Posterior cingulate gyrus (tissue), 11 donors: ENCODE data around the gene AKT1S1.

Experiments
- DNase-seq, 10 donors: peaks; one replicate each; pipeline versions ENCODE4 v3.0.0 to v3.0.0-alpha.2; 2020 to 2021; ENCODE audit warnings: mixed read lengths in 3 of 10
- intact Hi-C: fragments of 100-400 bp; cut with DNase I; formaldehyde crosslinking; loops from one replicate; pipeline ENCODE4 v1.15.1; 2023

The AKT1S1 gene

GRCh38 chr19:49858088-49858985 lies 18.8 kb downstream of the AKT1S1 start:
- peak in 5 of 10 donors; percentile 38 to 93 (median 69) for DNase-seq
- intact Hi-C loops: no loop called here

- peak in 1 of 10 donors; percentile 63 for DNase-seq
- intact Hi-C loops: no loop called here
These were observed 19.4 kb downstream of the AKT1S1 start for GRCh38 chr19:49857838-49858087.

- intact Hi-C loops: no loop called here
- peak in 2 of 10 donors; percentile 25 to 54 for DNase-seq
These were observed 19.9 kb downstream of the AKT1S1 start for GRCh38 chr19:49857061-49857837.

- intact Hi-C loops: no loop called here
- DNase-seq: peak in 2 of 10 donors; percentile 20 to 70
These were observed 20.6 kb downstream of the AKT1S1 start for GRCh38 chr19:49856574-49857021.

- DNase-seq: peak in 1 of 10 donors; percentile 65
- intact Hi-C loops: no loop called here
These were observed 21.2 kb downstream of the AKT1S1 start for GRCh38 chr19:49855676-49856573.

GRCh38 chr19:49855277-49855675 lies 21.9 kb downstream of the AKT1S1 start:
- no peak for DNase-seq

GRCh38 chr19:49854378-49855263 lies 22.5 kb downstream of the AKT1S1 start:
- no peak for DNase-seq
- intact Hi-C loops: loop anchor here (5.0 kb wide), 1 partner anchor 37 kb away; the partner anchor contains the start of gene MED25

More at GRCh38 chr19:49855277-49855675, 21.9 kb downstream of the AKT1S1 start:
- intact Hi-C loops: no loop called here

GRCh38 chr19:49853852-49854377 lies 23.2 kb downstream of the AKT1S1 start:
- intact Hi-C loops: loop anchor here (5.0 kb wide), 1 partner anchor 37 kb away; the partner anchor contains the start of gene MED25
- DNase-seq: no peak

- no peak for DNase-seq
- intact Hi-C loops: loop anchor here (5.0 kb wide), 1 partner anchor 35 kb away; the partner anchor contains the start of gene MED25
These were observed 24.5 kb downstream of the AKT1S1 start for GRCh38 chr19:49852631-49853126.

GRCh38 chr19:49851456-49852259 lies 25.5 kb downstream of the AKT1S1 start:
- intact Hi-C loops: loop anchor here (5.0 kb wide), 1 partner anchor 34 kb away; the partner anchor contains the start of gene MED25
- DNase-seq: no peak

- intact Hi-C loops: loop anchor here (1.0 to 5.0 kb wide), 2 partner anchors 27 to 33 kb away; partner anchors contain the start of genes AKT1S1, MED25 and TBC1D17
- DNase-seq: peak; percentile 90 to 99 (median 95)
These were observed 26.4 kb downstream of the AKT1S1 start, which contains the start of gene PTOV1 for GRCh38 chr19:49850487-49851342. Gene PTOV1, plus strand, starts transcription at chr19:49851159.

- DNase-seq: no peak
- intact Hi-C loops: loop anchor here (1.0 to 5.0 kb wide), 2 partner anchors 27 to 33 kb away; partner anchors contain the start of genes AKT1S1, MED25 and TBC1D17
These were observed 27.0 kb downstream of the AKT1S1 start for GRCh38 chr19:49850221-49850486.

- intact Hi-C loops: loop anchor here (1.0 to 5.0 kb wide), 2 partner anchors 28 to 32 kb away; partner anchors contain the start of genes AKT1S1, MED25 and TBC1D17
- DNase-seq: no peak
These were observed 27.5 kb downstream of the AKT1S1 start for GRCh38 chr19:49849433-49850220.

- intact Hi-C loops: no loop called here
These were observed 28.2 kb downstream of the AKT1S1 start for GRCh38 chr19:49848938-49849337.

GRCh38 chr19:49847731-49848696 lies 29.1 kb downstream of the AKT1S1 start:
- intact Hi-C loops: no loop called here
- DNase-seq: no peak

More at GRCh38 chr19:49848938-49849337, 28.2 kb downstream of the AKT1S1 start:
- DNase-seq: no peak
